ENCODE data around the gene NEFH. TPM values are rescaled to one million over a fixed set of nuclear protein-coding genes. Genes with fewer than 3 reads are reported as not detected.

The NEFH gene
- total and polyA plus RNA-seq, 2 donors (not counting 3 experiments of a cell fraction or from before 2014, with no cell fraction given) = 0.09 to 0.59 TPM

- FAIRE-seq = no peak
- no peak overlapping the region for H3K4me2 ChIP-seq (ENCODE audit: insufficient read depth, low read length)
- ChIA-PET POLR2A (no interaction called here), CTCF (no interaction called here)
- no peaks in the 10 kb centered on the region for H3K27me3 ChIP-seq (ENCODE audit: control insufficient read depth in 2 of 2, insufficient read depth in 2 of 2, low read length in 2 of 2)
- no TSS peak for BruUV-seq (replicated peaks)
- no peak overlapping the region for H2AFZ ChIP-seq (ENCODE audit: low read depth, low read length)
- no peaks in the 10 kb centered on the region for H3K9me1 ChIP-seq (replicated peaks; ENCODE audit: control insufficient read depth, extremely low read depth, insufficient read depth, low read length)
- dilution Hi-C loops (cut with MboI; ENCODE audit: extremely low pct_ligation_motif_present, low sequenced_read_pairs) (no loop called here), intact Hi-C loops (cut with micrococcal nuclease) (no loop called here)
- H3K27ac ChIP-seq (ENCODE audit: insufficient read depth, low read depth, low read length) = no peak overlapping the region
- no peak for DNase-seq (ENCODE audit: low read depth, low spot score)
- H3K9ac ChIP-seq (replicated peaks; ENCODE audit: extremely low read depth, insufficient read depth, low read length) = no peak overlapping the region
- H3K79me2 ChIP-seq (ENCODE audit: control insufficient read depth, insufficient read depth, low read length) = no peaks in the 10 kb centered on the region
- no peak overlapping the region for H3K4me3 ChIP-seq (replicated peaks in 1 of 3; ENCODE audit: insufficient read depth in 1 of 3, low read depth in 1 of 3, low read length in 3 of 3)
- H4K20me1 ChIP-seq (replicated peaks; ENCODE audit: control insufficient read depth, extremely low read depth, insufficient read depth, low read length) = no peaks in the 10 kb centered on the region
- H3K36me3 ChIP-seq (ENCODE audit: control insufficient read depth in 2 of 2, extremely low read depth in 1 of 2, insufficient read depth in 2 of 2, low read length in 2 of 2) = no peaks in the 10 kb centered on the region
- TF ChIP-seq EZH2 (IDR thresholded peaks at IDR 0.05; ENCODE audit: borderline replicate concordance, low read depth, low read length, severe bottlenecking) (no peak), POLR2A (IDR thresholded peaks at IDR 0.05; ENCODE audit: low read depth, low read length) (no peak)
- no peaks in the 10 kb centered on the region for H3K9me3 ChIP-seq (replicated peaks; ENCODE audit: control insufficient read depth, insufficient read depth, low read length)
- no peaks in the 10 kb centered on the region for H3K4me1 ChIP-seq (ENCODE audit: control insufficient read depth, extremely low read depth, insufficient read depth, low read length)
Measured at GRCh38 chr22:29461263-29461662, 18.8 kb upstream of the NEFH start.

GRCh38 chr22:29463629-29464028 is 16.4 kb upstream of the NEFH start:
- Histone ChIP-seq H2AFZ (ENCODE audit: low read depth, low read length) (no peak overlapping the region), H3K4me3 (replicated peaks in 1 of 3; ENCODE audit: insufficient read depth in 1 of 3, low read depth in 1 of 3, low read length in 3 of 3) (no peak overlapping the region), H3K27me3 (ENCODE audit: control insufficient read depth in 2 of 2, insufficient read depth in 2 of 2, low read length in 2 of 2) (peaks cover 3 to 5% of the 10 kb centered on the region in 2 experiments), H3K36me3 (ENCODE audit: control insufficient read depth in 2 of 2, extremely low read depth in 1 of 2, insufficient read depth in 2 of 2, low read length in 2 of 2) (no peaks in the 10 kb centered on the region), H3K4me1 (ENCODE audit: control insufficient read depth, extremely low read depth, insufficient read depth, low read length) (no peaks in the 10 kb centered on the region), H3K9ac (replicated peaks; ENCODE audit: extremely low read depth, insufficient read depth, low read length) (no peak overlapping the region), H3K9me1 (replicated peaks; ENCODE audit: control insufficient read depth, extremely low read depth, insufficient read depth, low read length) (no peaks in the 10 kb centered on the region), H3K9me3 (replicated peaks; ENCODE audit: control insufficient read depth, insufficient read depth, low read length) (no peaks in the 10 kb centered on the region), H3K4me2 (ENCODE audit: insufficient read depth, low read length) (no peak overlapping the region), H3K79me2 (ENCODE audit: control insufficient read depth, insufficient read depth, low read length) (no peaks in the 10 kb centered on the region), H3K27ac (ENCODE audit: insufficient read depth, low read depth, low read length) (no peak overlapping the region), H4K20me1 (replicated peaks; ENCODE audit: control insufficient read depth, extremely low read depth, insufficient read depth, low read length) (no peaks in the 10 kb centered on the region)
- no TSS peak for BruUV-seq (replicated peaks)
- CTCF ChIA-PET = no interaction called here
- intact Hi-C loops (cut with micrococcal nuclease) = no loop called here
- dilution Hi-C loops (cut with MboI; ENCODE audit: extremely low pct_ligation_motif_present, low sequenced_read_pairs) = no loop called here
- POLR2A ChIA-PET = interaction anchor here (0.6 kb wide), 1 partner anchor 301 kb away, joined by 4 read pairs; no protein-coding TSS in a partner anchor
- DNase-seq (ENCODE audit: low read depth, low spot score) (no peak), FAIRE-seq (no peak)
- no peak for TF ChIP-seq GATA2 (IDR thresholded peaks at IDR 0.05; ENCODE audit: insufficient read depth, insufficient read length, low read depth, low read length)
- no peak for TF ChIP-seq JUN (IDR thresholded peaks at IDR 0.05; ENCODE audit: borderline replicate concordance, insufficient read depth, insufficient read length, low read depth)
- no peak for TF ChIP-seq POLR2AphosphoS5 (IDR thresholded peaks at IDR 0.05; ENCODE audit: insufficient read depth, low read depth, low read length)
- TF ChIP-seq EZH2 (IDR thresholded peaks at IDR 0.05; ENCODE audit: borderline replicate concordance, low read depth, low read length, severe bottlenecking) = no peak
- no peak for TF ChIP-seq POLR2A (IDR thresholded peaks at IDR 0.05; ENCODE audit: low read depth, low read length)
- TF ChIP-seq CTCF (IDR thresholded peaks at IDR 0.05; ENCODE audit: extremely low read depth in 1 of 2, insufficient read depth in 1 of 2, low read depth in 1 of 2, low read length in 2 of 2) = no peak
- no peak for TF ChIP-seq FOS (IDR thresholded peaks at IDR 0.05; ENCODE audit: borderline replicate concordance, insufficient read depth, low read length)
- TF ChIP-seq MYC (IDR thresholded peaks at IDR 0.05; ENCODE audit: low read depth, low read length) = no peak
- TF ChIP-seq MAX (IDR thresholded peaks at IDR 0.05; ENCODE audit: insufficient read depth, insufficient read length) = no peak
